Stimulated activated CD8-positive, alpha-beta memory T cell treated with anti-CD3 and anti-CD28 coated beads, Interleukin-7, amount 100 ng/mL, for 4 hours (primary cell): ENCODE measurements around the gene RASGRP4.
A peak's percentile ranks its signal among the peaks of the same experiment; 100 is the strongest.
"Not testable (repeated sequence)": the region's sequence is repeated elsewhere in the genome, so short reads cannot be mapped to it uniquely, and the experiment has no call there.

ENCODE experiments used
- DNase-seq, 2 donors: peaks; one replicate each; pipeline ENCODE4 v3.0.0-alpha.2; 2020; ENCODE audit warnings: low read depth in 2 of 2

Gene RASGRP4

GRCh38 chr19:38371081-38371480, 54.9 kb downstream of the RASGRP4 start:
- DNase-seq = no peak

- no peak for DNase-seq
These were observed 55.7 kb downstream of the RASGRP4 start for GRCh38 chr19:38370299-38370698.

GRCh38 chr19:38369584-38369983, 56.4 kb downstream of the RASGRP4 start:
- no peak for DNase-seq

- DNase-seq = no peak
These were observed 59.0 kb downstream of the RASGRP4 start for GRCh38 chr19:38367041-38367440.

GRCh38 chr19:38362946-38363688, 62.9 kb downstream of the RASGRP4 start:
- not testable (repeated sequence) for DNase-seq

GRCh38 chr19:38362076-38362945, 63.7 kb downstream of the RASGRP4 start:
- DNase-seq = peak; percentile 35 to 51

GRCh38 chr19:38361633-38362075, 64.4 kb downstream of the RASGRP4 start:
- DNase-seq = peak; percentile 31 to 54

GRCh38 chr19:38360839-38361631, 65.0 kb downstream of the RASGRP4 start:
- DNase-seq = no peak

- DNase-seq = no peak
These were observed 65.7 kb downstream of the RASGRP4 start for GRCh38 chr19:38360351-38360750.

- no peak for DNase-seq
These were observed 66.6 kb downstream of the RASGRP4 start for GRCh38 chr19:38359242-38360021.
